Articular chondrocyte of knee joint (primary cell): ENCODE results near the gene E2F3. TPM values are rescaled to one million over a fixed set of nuclear protein-coding genes. Genes with fewer than 3 reads are reported as not detected.

Experiments
- small RNA-seq: library from RNA; depleted of rRNA; stranded (forward); fragments of <200 nt; gene quantifications from one replicate; pipeline ENCODE3, GENCODE V24; 2012
- total RNA-seq: library from RNA; depleted of rRNA; stranded (reverse); fragments of >200 nt; gene quantifications from 2 replicates; pipeline ENCODE4 v1.2.3, GENCODE V29; 2012

The E2F3 gene
- total RNA-seq, result 7.4 and 9.1 TPM in 2 replicates

GRCh38 chr6:20401205-20402091 is at the start of gene E2F3:
E2F3 (plus strand) TSS chr6:20401879; CDS start chr6:20402233, 354 bp downstream.

GRCh38 chr6:20534295-20535262 is 132.9 kb downstream of the E2F3 start, which contains the start of gene CDKAL1:
CDKAL1 (plus strand) TSS chr6:20534457; CDS start chr6:20546351, 11,894 bp downstream.

Small RNA genes lying within 50 kb of the gene (small RNA-seq; reads per million reads assigned to genes)
- gene RF00019, result not detected
- not detected for gene RNU6-141P

Other genes starting within 250 kb of the E2F3 start
- gene MBOAT1, start 189.4 kb upstream of the E2F3 start, total RNA-seq, result 5.4 and 6.4 TPM in 2 replicates
- gene CDKAL1, start 132.6 kb downstream of the E2F3 start, total RNA-seq, result 22.7 and 25.0 TPM in 2 replicates